ENCODE measurements around the gene ZSCAN21. TPM values are rescaled to one million over a fixed set of nuclear protein-coding genes. Genes with fewer than 3 reads are reported as not detected.
A peak's percentile ranks its signal among the peaks of the same experiment; 100 is the strongest.

ZSCAN21 gene
- polyA plus RNA-seq, 3 donors: 1.5 to 4.6 (median 4.4) TPM

DNA sequence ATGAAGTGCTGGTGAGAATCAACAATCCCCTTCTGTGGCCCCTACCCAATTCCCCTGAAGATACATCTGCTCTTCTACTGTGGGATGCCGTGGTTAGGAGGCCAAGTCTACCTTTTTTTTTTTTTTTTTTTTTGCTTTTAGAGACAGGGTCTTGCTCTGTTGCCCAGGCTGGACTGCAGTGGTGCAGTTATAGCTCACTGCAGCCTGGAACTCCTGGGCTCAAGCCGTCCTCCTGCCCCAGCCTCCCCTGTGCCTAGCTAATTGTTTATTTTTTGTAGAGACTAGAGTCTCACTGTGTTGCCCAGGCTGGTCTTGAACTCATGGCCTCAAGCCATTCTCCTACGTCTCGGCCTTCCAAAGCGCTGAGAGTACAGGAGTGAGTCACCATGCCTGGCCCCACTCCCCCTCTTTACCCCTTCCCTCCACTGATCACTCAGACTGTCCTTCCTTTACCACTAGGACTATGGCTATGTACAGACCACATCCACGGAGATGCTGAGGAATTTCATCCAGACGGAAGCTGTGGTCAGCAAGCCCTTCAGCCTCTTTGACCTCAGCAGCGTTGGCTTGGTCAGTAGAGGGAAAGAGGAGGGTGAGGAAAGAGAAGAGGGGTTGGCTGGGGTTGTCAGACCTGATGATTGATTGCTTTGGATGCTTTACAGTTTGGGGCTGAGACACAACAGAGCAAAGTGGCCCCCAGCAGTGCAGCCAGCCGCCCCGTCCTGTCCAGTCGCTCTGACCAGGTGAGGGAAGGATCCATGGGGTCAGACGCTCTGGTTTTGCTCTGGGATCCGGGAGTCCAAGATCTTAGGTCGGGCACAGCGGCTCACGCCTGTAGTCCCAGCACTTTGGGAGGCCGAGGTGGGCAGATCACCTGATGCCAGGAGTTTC, 53.6 kb downstream of the ZSCAN21 start:
- peaks cover 22 to 27% of the 10 kb centered on the region in 2 donors for H3K4me1 ChIP-seq (ENCODE audit: control insufficient read depth in 1 of 2, insufficient read depth in 2 of 2, low read length in 2 of 2)
- Mint-ChIP-seq H3K36me3 (peaks cover 48 to 65% of the 10 kb centered on the region in 2 donors), H3K27me3 (ENCODE audit: low read depth in 3 of 3) (peaks cover 0 to 3% (median 2%) of the 10 kb centered on the region in 3 donors), H3K4me1 (peaks cover 26% of the 10 kb centered on the region), H3K4me3 (no peak overlapping the region), H3K9me3 (no peaks in the 10 kb centered on the region), H3K27ac (peak overlapping the region in 2 of 7 donors; percentile 10 to 96)
- DNase-seq: no peak
- H3K9ac ChIP-seq (ENCODE audit: insufficient read depth, low read length, poor library complexity, severe bottlenecking): no peak overlapping the region
- no peaks in the 10 kb centered on the region for H4K20me1 ChIP-seq (ENCODE audit: insufficient read depth, low read length)
- H3K4me2 ChIP-seq (replicated peaks; ENCODE audit: extremely low read depth, low read length, poor library complexity, severe bottlenecking): no peak overlapping the region
- peaks cover 50 to 63% of the 10 kb centered on the region in 2 donors for H3K36me3 ChIP-seq (replicated peaks in 1 of 2; ENCODE audit: control insufficient read depth in 1 of 2, insufficient read depth in 2 of 2, low read length in 2 of 2)
- no peak overlapping the region for H3K4me3 ChIP-seq (replicated peaks in 1 of 3; ENCODE audit: low read depth in 2 of 3, low read length in 3 of 3)
- H3K79me2 ChIP-seq (ENCODE audit: insufficient read depth, low read length): peaks cover 38% of the 10 kb centered on the region
- no peak overlapping the region for H2AFZ ChIP-seq (ENCODE audit: insufficient read depth, low read depth, low read length, poor library complexity, severe bottlenecking)
- H3K27me3 ChIP-seq (ENCODE audit: control insufficient read depth in 2 of 2, insufficient read depth in 2 of 2, low read length in 2 of 2): no peaks in the 10 kb centered on the region
- no peaks in the 10 kb centered on the region for H3K9me3 ChIP-seq (replicated peaks in 1 of 2; ENCODE audit: control insufficient read depth in 1 of 2, insufficient read depth in 1 of 2, low read length in 2 of 2)
- intact Hi-C loops (cut with micrococcal nuclease): no loop called here
- TF ChIP-seq, protein P1, sequence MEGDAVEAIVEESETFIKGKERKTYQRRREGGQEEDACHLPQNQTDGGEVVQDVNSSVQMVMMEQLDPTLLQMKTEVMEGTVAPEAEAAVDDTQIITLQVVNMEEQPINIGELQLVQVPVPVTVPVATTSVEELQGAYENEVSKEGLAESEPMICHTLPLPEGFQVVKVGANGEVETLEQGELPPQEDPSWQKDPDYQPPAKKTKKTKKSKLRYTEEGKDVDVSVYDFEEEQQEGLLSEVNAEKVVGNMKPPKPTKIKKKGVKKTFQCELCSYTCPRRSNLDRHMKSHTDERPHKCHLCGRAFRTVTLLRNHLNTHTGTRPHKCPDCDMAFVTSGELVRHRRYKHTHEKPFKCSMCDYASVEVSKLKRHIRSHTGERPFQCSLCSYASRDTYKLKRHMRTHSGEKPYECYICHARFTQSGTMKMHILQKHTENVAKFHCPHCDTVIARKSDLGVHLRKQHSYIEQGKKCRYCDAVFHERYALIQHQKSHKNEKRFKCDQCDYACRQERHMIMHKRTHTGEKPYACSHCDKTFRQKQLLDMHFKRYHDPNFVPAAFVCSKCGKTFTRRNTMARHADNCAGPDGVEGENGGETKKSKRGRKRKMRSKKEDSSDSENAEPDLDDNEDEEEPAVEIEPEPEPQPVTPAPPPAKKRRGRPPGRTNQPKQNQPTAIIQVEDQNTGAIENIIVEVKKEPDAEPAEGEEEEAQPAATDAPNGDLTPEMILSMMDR (IDR thresholded peaks at IDR 0.05): no peak
- peak overlapping the region in 1 of 2 donors; percentile 86 for H3K27ac ChIP-seq (ENCODE audit: low read depth in 1 of 2, low read length in 2 of 2)
- whole genome bisulfite sequencing (ENCODE audit: insufficient coverage): 100% methylated on average over 6 of the region's 17 CpGs

DNA sequence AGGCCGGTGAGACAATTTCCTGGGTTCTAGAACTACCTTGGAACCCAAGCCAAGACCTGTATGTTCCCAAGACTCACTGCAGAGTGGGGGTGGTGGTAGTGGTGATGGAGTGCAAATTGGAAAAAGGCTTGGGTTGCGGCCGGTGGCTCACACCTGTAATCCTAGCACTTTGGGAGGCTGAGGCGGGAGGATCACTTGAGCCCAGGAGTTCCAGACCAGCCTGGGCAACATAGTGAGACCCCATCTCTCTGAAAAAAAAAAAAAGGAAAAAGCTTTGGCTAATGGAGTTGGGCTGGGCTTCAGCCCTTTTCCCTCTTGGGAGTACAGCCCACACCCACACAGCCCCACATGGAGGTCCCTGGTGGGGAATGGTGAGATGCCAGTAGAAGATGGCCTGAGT, 56.0 kb downstream of the ZSCAN21 start:
- intact Hi-C loops (cut with micrococcal nuclease): no loop called here
- peaks cover 15% of the 10 kb centered on the region for H3K79me2 ChIP-seq (ENCODE audit: insufficient read depth, low read length)
- H3K36me3 Mint-ChIP-seq: peaks cover 44 to 74% of the 10 kb centered on the region in 2 donors
- H3K4me3 ChIP-seq (replicated peaks in 1 of 3; ENCODE audit: low read depth in 2 of 3, low read length in 3 of 3): no peak overlapping the region
- H3K27ac ChIP-seq (ENCODE audit: low read depth in 1 of 2, low read length in 2 of 2): no peak overlapping the region
- no peaks in the 10 kb centered on the region for H3K27me3 ChIP-seq (ENCODE audit: control insufficient read depth in 2 of 2, insufficient read depth in 2 of 2, low read length in 2 of 2)
- no peak for DNase-seq
- TF ChIP-seq, protein P1 (IDR thresholded peaks at IDR 0.05): no peak
- H3K4me3 Mint-ChIP-seq: no peak overlapping the region
- WGBS (ENCODE audit: insufficient coverage): 93% methylated on average over 2 of the region's 4 CpGs
- H3K4me1 ChIP-seq (ENCODE audit: control insufficient read depth in 1 of 2, insufficient read depth in 2 of 2, low read length in 2 of 2): peaks cover 13 to 17% of the 10 kb centered on the region in 2 donors
- H3K27me3 Mint-ChIP-seq (ENCODE audit: low read depth in 3 of 3): peaks cover 0 to 3% (median 2%) of the 10 kb centered on the region in 3 donors
- peaks cover 12% of the 10 kb centered on the region for H3K4me1 Mint-ChIP-seq
- no peaks in the 10 kb centered on the region for H3K9me3 Mint-ChIP-seq
- H3K4me2 ChIP-seq (replicated peaks; ENCODE audit: extremely low read depth, low read length, poor library complexity, severe bottlenecking): no peak overlapping the region
- H3K9ac ChIP-seq (ENCODE audit: insufficient read depth, low read length, poor library complexity, severe bottlenecking): no peak overlapping the region
- H3K36me3 ChIP-seq (replicated peaks in 1 of 2; ENCODE audit: control insufficient read depth in 1 of 2, insufficient read depth in 2 of 2, low read length in 2 of 2): peaks cover 46 to 71% of the 10 kb centered on the region in 2 donors
- H2AFZ ChIP-seq (ENCODE audit: insufficient read depth, low read depth, low read length, poor library complexity, severe bottlenecking): no peak overlapping the region
- H4K20me1 ChIP-seq (ENCODE audit: insufficient read depth, low read length): no peaks in the 10 kb centered on the region
- H3K9me3 ChIP-seq (replicated peaks in 1 of 2; ENCODE audit: control insufficient read depth in 1 of 2, insufficient read depth in 1 of 2, low read length in 2 of 2): no peaks in the 10 kb centered on the region
- H3K27ac Mint-ChIP-seq: no peak overlapping the region
